GM23338 (cell line): ENCODE data around the gene ATG16L2.
A peak's percentile ranks its signal among the peaks of the same experiment; 100 is the strongest.

ENCODE experiments used
- CREB1 ChIP-seq: fragments of 250-450 bp; sonication (Bioruptor Pico); IDR thresholded peaks from 2 replicates; pipeline ENCODE4 v1.5.0; 2020; ENCODE audit warnings: low read depth, mild to moderate bottlenecking, moderate library complexity
- EZH2 ChIP-seq: fragments of 200-600 bp; sonication (generic); IDR thresholded peaks from one replicate; pipeline ENCODE4 v1.8.0; 2017; ENCODE audit warnings: antibody characterized with exemption, mild to moderate bottlenecking, low read depth; ENCODE audit not compliant: unreplicated experiment
- POLR2AphosphoS5 ChIP-seq: IDR thresholded peaks from 2 replicates; pipeline ENCODE4 v1.6.1; 2016; ENCODE audit warnings: antibody characterized with exemption, low read depth
- TF ChIP-seq, protein P1 (sequence below), 2 experiments: fragments of 200-600 bp in 1 of 2; sonication (generic) in 1 of 2; conservative IDR thresholded peaks; 2 replicates each; pipeline versions ENCODE4 v1.5.1 to v1.6.1; 2016 to 2017; ENCODE audit warnings: antibody characterized with exemption in 2 of 2, low read depth in 2 of 2, mild to moderate bottlenecking in 2 of 2, moderate library complexity in 1 of 2

DNA sequence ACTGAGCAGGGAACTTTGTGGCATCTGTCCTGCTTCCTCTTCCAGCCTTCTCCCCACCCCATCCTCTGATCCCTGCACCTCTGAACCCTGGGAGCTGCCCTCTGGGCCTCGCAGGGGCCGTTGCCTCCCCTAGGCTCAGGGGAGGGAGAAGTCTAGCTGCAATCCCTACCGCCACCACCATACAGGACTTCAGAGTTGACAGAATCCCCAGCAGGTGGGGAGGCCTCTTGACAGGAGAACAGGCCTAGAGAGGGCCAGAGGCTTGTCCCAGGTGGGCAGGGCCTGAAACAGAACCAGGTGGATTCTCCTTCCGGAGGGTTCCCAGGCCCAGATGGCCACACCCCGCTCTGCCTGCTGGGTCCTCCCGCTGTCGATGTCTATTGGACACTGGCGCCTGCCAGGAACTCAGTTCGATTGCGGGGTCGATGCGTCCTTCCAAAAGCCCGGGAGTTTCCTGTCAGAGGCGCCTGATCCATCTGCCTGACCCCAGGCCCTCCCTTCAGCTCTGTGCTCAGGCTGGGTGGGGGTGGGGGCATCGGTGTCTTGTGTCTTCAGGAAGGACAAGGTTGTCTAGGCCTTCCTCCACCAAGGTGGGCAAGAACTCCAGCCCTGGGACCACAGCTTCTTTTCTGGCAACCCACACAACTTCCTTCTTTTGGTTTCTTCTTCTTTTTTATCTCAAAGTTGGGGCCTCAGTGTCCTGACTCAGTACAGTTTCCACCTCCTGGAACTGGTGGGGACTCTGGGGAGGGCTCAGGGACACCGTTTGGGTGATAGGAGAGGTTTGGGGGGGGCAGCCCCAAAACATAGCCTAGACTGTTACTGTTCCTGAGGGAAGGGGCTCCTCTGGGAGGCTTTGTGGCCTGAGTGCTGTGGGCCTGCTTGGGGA lies 26.8 kb upstream of the ATG16L2 start:
- TF ChIP-seq, protein P1, sequence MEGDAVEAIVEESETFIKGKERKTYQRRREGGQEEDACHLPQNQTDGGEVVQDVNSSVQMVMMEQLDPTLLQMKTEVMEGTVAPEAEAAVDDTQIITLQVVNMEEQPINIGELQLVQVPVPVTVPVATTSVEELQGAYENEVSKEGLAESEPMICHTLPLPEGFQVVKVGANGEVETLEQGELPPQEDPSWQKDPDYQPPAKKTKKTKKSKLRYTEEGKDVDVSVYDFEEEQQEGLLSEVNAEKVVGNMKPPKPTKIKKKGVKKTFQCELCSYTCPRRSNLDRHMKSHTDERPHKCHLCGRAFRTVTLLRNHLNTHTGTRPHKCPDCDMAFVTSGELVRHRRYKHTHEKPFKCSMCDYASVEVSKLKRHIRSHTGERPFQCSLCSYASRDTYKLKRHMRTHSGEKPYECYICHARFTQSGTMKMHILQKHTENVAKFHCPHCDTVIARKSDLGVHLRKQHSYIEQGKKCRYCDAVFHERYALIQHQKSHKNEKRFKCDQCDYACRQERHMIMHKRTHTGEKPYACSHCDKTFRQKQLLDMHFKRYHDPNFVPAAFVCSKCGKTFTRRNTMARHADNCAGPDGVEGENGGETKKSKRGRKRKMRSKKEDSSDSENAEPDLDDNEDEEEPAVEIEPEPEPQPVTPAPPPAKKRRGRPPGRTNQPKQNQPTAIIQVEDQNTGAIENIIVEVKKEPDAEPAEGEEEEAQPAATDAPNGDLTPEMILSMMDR (conservative IDR thresholded peaks at IDR 0.05; ENCODE audit: low read depth in 2 of 2) = peak; percentile 22 to 36
- no peak for TF ChIP-seq CREB1
- no peak for TF ChIP-seq EZH2
- TF ChIP-seq POLR2AphosphoS5 = no peak; the same call in 1 of the 2 replicates
